HEK293T (cell line): ENCODE results near the gene PLXNB3.

Experiments
- CTCF ChIA-PET: fragments of 350-600 bp; formaldehyde crosslinking; extraction: SDS; loops from one replicate; lab custom pipeline; 2021; ENCODE audit warnings: antibody characterized with exemption, inconsistent platforms; lab: Yijun Ruan, JAX
- POLR2A ChIA-PET: fragments of 350-600 bp; formaldehyde crosslinking; extraction: SDS; loops from one replicate; lab custom pipeline; 2020; ENCODE audit warnings: antibody characterized with exemption, inconsistent platforms; lab: Yijun Ruan, JAX
- DNase-seq: peaks from one replicate; pipeline ENCODE4 v3.0.0; 2012; ENCODE audit warnings: mixed read lengths; ENCODE audit errors: extremely low spot score
- ARNT ChIP-seq: fragments of 450-650 bp; IDR thresholded peaks from 2 replicates; pipeline ENCODE4 v1.6.1; 2017; ENCODE audit warnings: mild to moderate bottlenecking
- BHLHE40 ChIP-seq: fragments of 450-650 bp; IDR thresholded peaks from 2 replicates; pipeline ENCODE4 v1.6.1; 2016; ENCODE audit warnings: mild to moderate bottlenecking, moderate library complexity, borderline replicate concordance
- CTBP1 ChIP-seq: fragments of 450-650 bp; IDR thresholded peaks from 2 replicates; pipeline ENCODE4 v1.6.1; 2016; ENCODE audit warnings: borderline replicate concordance
- ELF4 ChIP-seq: fragments of 450-650 bp; IDR thresholded peaks from 2 replicates; pipeline ENCODE4 v1.6.1; 2017; ENCODE audit warnings: antibody characterized with exemption
- FOXA1 ChIP-seq: fragments of 450-650 bp; IDR thresholded peaks from 2 replicates; pipeline ENCODE4 v1.6.1; 2016; ENCODE audit warnings: mild to moderate bottlenecking
- FOXK2 ChIP-seq: fragments of 450-650 bp; IDR thresholded peaks from 2 replicates; pipeline ENCODE4 v1.6.1; 2016; ENCODE audit warnings: mild to moderate bottlenecking
- FOXM1 ChIP-seq: fragments of 450-650 bp; IDR thresholded peaks from 2 replicates; pipeline ENCODE4 v1.6.1; 2017; ENCODE audit warnings: mild to moderate bottlenecking, borderline replicate concordance
- HDGF ChIP-seq: fragments of 450-650 bp; IDR thresholded peaks from 2 replicates; pipeline ENCODE4 v1.6.1; 2017; ENCODE audit warnings: antibody characterized with exemption, borderline replicate concordance
- L3MBTL2 ChIP-seq: fragments of 450-650 bp; conservative IDR thresholded peaks from 2 replicates; pipeline ENCODE4 v1.6.1; 2016; ENCODE audit warnings: mild to moderate bottlenecking
- LEF1 ChIP-seq: fragments of 450-650 bp; IDR thresholded peaks from 2 replicates; pipeline ENCODE4 v1.6.1; 2017; ENCODE audit warnings: mild to moderate bottlenecking, borderline replicate concordance
- NFRKB ChIP-seq: fragments of 450-650 bp; IDR thresholded peaks from 2 replicates; pipeline ENCODE4 v1.6.1; 2016; ENCODE audit warnings: mild to moderate bottlenecking, moderate library complexity
- PKNOX1 ChIP-seq: fragments of 450-650 bp; IDR thresholded peaks from 2 replicates; pipeline ENCODE4 v1.6.1; 2016
- SP1 ChIP-seq: fragments of 450-650 bp; IDR thresholded peaks from 2 replicates; pipeline ENCODE4 v1.6.1; 2017
- SUZ12 ChIP-seq: fragments of 450-650 bp; IDR thresholded peaks from 2 replicates; pipeline ENCODE4 v1.6.1; 2016; ENCODE audit warnings: mild to moderate bottlenecking
- TARDBP ChIP-seq: fragments of 450-650 bp; IDR thresholded peaks from 2 replicates; pipeline ENCODE4 v1.6.1; 2016
- ZNF384 ChIP-seq: fragments of 450-650 bp; IDR thresholded peaks from 2 replicates; pipeline ENCODE4 v1.6.1; 2016

The PLXNB3 gene

GRCh38 chrX:153805436-153805835 is 41.4 kb downstream of the PLXNB3 start:
- no peak for DNase-seq
- ChIA-PET CTCF (interaction anchor here (0.6 kb wide), 1 partner anchor 142 kb away, joined by 3 read pairs; no protein-coding TSS in a partner anchor), POLR2A (interaction anchor here (3.0 kb wide), 1 partner anchor 11 kb away, joined by 11 read pairs; the partner anchor contains the start of genes IDH3G and SSR4)
- TF ChIP-seq FOXM1 (no peak), FOXK2 (no peak), NFRKB (no peak), BHLHE40 (no peak), ARNT (no peak), LEF1 (no peak), L3MBTL2 (no peak), PKNOX1 (no peak), ELF4 (no peak), ZNF384 (no peak), SP1 (no peak), CTBP1 (no peak), HDGF (no peak), TARDBP (no peak), SUZ12 (no peak)

- no peak for TF ChIP-seq ELF4
- TF ChIP-seq TARDBP, result no peak
- TF ChIP-seq FOXM1, result no peak
- TF ChIP-seq LEF1, result no peak
- TF ChIP-seq L3MBTL2, result no peak
- no peak for TF ChIP-seq SP1
- no peak for TF ChIP-seq ARNT
- no peak for TF ChIP-seq NFRKB
- no peak for TF ChIP-seq ZNF384
- TF ChIP-seq CTBP1, result no peak
- no peak for TF ChIP-seq FOXA1
- no peak for TF ChIP-seq PKNOX1
- no peak for TF ChIP-seq HDGF
- TF ChIP-seq BHLHE40, result no peak
- ChIA-PET POLR2A (interaction anchor here (3.0 kb wide), 1 partner anchor 13 kb away, joined by 11 read pairs; the partner anchor contains the start of genes IDH3G and SSR4), CTCF (no interaction called here)
- no peak for DNase-seq
Observed at GRCh38 chrX:153806999-153807575, 43.0 kb downstream of the PLXNB3 start.

- ChIA-PET CTCF (interaction anchor here (0.9 kb wide), 1 partner anchor 139 kb away, joined by 3 read pairs; no protein-coding TSS in a partner anchor), POLR2A (interaction anchor here (3.0 kb wide), 1 partner anchor 14 kb away, joined by 11 read pairs; the partner anchor contains the start of genes IDH3G and SSR4)
- TF ChIP-seq FOXK2 (no peak), CTBP1 (no peak), HDGF (no peak), LEF1 (no peak), SUZ12 (no peak), SP1 (no peak), PKNOX1 (no peak), ARNT (no peak), FOXM1 (no peak)
- DNase-seq, result no peak
Observed at GRCh38 chrX:153807976-153808375, 43.9 kb downstream of the PLXNB3 start.

- ChIA-PET CTCF (interaction anchor here (0.6 kb wide), 1 partner anchor 204 kb away, joined by 3 read pairs; no protein-coding TSS in a partner anchor), POLR2A (no interaction called here)
- no peak for TF ChIP-seq L3MBTL2
- no peak for TF ChIP-seq FOXM1
- no peak for TF ChIP-seq TARDBP
- no peak for TF ChIP-seq NFRKB
- TF ChIP-seq LEF1, result no peak
- TF ChIP-seq ARNT, result no peak
- no peak for TF ChIP-seq ELF4
- no peak for TF ChIP-seq CTBP1
- no peak for TF ChIP-seq PKNOX1
- no peak for TF ChIP-seq SP1
- TF ChIP-seq HDGF, result no peak
- no peak for TF ChIP-seq BHLHE40
- no peak for TF ChIP-seq ZNF384
- no peak for TF ChIP-seq SUZ12
- no peak for TF ChIP-seq FOXK2
- no peak for TF ChIP-seq FOXA1
- DNase-seq, result no peak
Observed at GRCh38 chrX:153812220-153812619, 48.2 kb downstream of the PLXNB3 start.

- CTCF ChIA-PET, result no interaction called here
- no peak for TF ChIP-seq L3MBTL2
- TF ChIP-seq PKNOX1, result no peak
- TF ChIP-seq NFRKB, result no peak
- TF ChIP-seq SUZ12, result no peak
- no peak for TF ChIP-seq FOXK2
- TF ChIP-seq ARNT, result no peak
- TF ChIP-seq LEF1, result no peak
- TF ChIP-seq FOXA1, result no peak
- no peak for TF ChIP-seq ZNF384
- no peak for TF ChIP-seq TARDBP
- no peak for TF ChIP-seq FOXM1
- no peak for TF ChIP-seq SP1
- no peak for TF ChIP-seq ELF4
- TF ChIP-seq HDGF, result no peak
- no peak for TF ChIP-seq BHLHE40
- no peak for TF ChIP-seq CTBP1
- POLR2A ChIA-PET, result no interaction called here
- DNase-seq, result no peak
Observed at GRCh38 chrX:153813161-153813560, 49.1 kb downstream of the PLXNB3 start.
